A549 (cell line): ENCODE measurements around the gene ADCY1. TPM values are rescaled to one million over a fixed set of nuclear protein-coding genes. Genes with fewer than 3 reads are reported as not detected.
A peak's percentile ranks its signal among the peaks of the same experiment; 100 is the strongest.

Experiments
- ATAC-seq, 2 experiments: fragments of 200-7000 bp in 1 of 2; fragments of >200 bp in 1 of 2; cut with Nextera tagmentation in 1 of 2; cut with Tn5 transposase in 1 of 2; 3 replicates each; pipeline versions ENCODE4 v1.8.0 to v1.9.1; 2018 to 2020; ENCODE audit warnings: mild to moderate bottlenecking in 1 of 2, moderate library complexity in 1 of 2
- CTCF ChIA-PET: fragments of 300-600 bp; sonication (Branson Sonifier 250); formaldehyde crosslinking; extraction: SDS; loops from one replicate; lab custom pipeline; 2021; ENCODE audit warnings: antibody characterized with exemption, inconsistent platforms; lab: Yijun Ruan, JAX
- POLR2A ChIA-PET: fragments of 350-600 bp; formaldehyde crosslinking; extraction: SDS; loops from one replicate; lab custom pipeline; 2021; ENCODE audit warnings: antibody characterized with exemption, inconsistent platforms; lab: Yijun Ruan, JAX
- DNase-seq, 2 experiments: peaks; one replicate each; pipeline versions ENCODE4 v3.0.0 to v3.0.0-alpha.2; 2011 to 2016; ENCODE audit warnings: low read depth in 1 of 2, low spot score in 1 of 2
- FAIRE-seq: peaks from 2 replicates; lab custom pipeline; 2011; peaks lifted over from hg19 to GRCh38; lab: Jason Lieb, UNC
- H3K27ac ChIP-seq, 2 experiments: fragments of >200 bp; sonication (Bioruptor Twin); formaldehyde crosslinking; 3 replicates each; pipeline ENCODE4 v1.5.1; 2016 to 2017
- H3K4me1 ChIP-seq: fragments of >200 bp; sonication (Bioruptor Twin); formaldehyde crosslinking; 3 replicates; pipeline ENCODE4 v1.6.1; 2016
- H3K4me2 ChIP-seq: fragments of >200 bp; sonication (Bioruptor Twin); formaldehyde crosslinking; 3 replicates; pipeline ENCODE4 v1.6.1; 2016
- H3K4me3 ChIP-seq: fragments of >200 bp; sonication (Bioruptor Twin); formaldehyde crosslinking; 3 replicates; pipeline ENCODE4 v1.5.1; 2016
- H3K9me3 ChIP-seq: fragments of >200 bp; sonication (Bioruptor Twin); formaldehyde crosslinking; 3 replicates; pipeline ENCODE4 v1.6.1; 2016
- CBX8 ChIP-seq: fragments of 200-600 bp; sonication (generic); IDR thresholded peaks from 2 replicates; pipeline ENCODE4 v1.6.1; 2016
- EHF ChIP-seq: fragments of 250-450 bp; sonication (Bioruptor Pico); IDR thresholded peaks from 2 replicates; pipeline ENCODE4 v1.5.0; 2020; ENCODE audit warnings: mild to moderate bottlenecking
- HOXA7 ChIP-seq: fragments of 250-450 bp; sonication (Bioruptor Pico); IDR thresholded peaks from 2 replicates; pipeline ENCODE4 v1.5.0; 2020; ENCODE audit warnings: mild to moderate bottlenecking, moderate library complexity
- JUN ChIP-seq, 2 experiments: fragments of >200 bp; sonication (Bioruptor Twin); formaldehyde crosslinking; IDR thresholded peaks; 2 replicates in 1 of 2; 3 replicates in 1 of 2; pipeline ENCODE4 v1.6.1; 2016 to 2017
- NR3C1 ChIP-seq: fragments of >200 bp; sonication (Bioruptor Twin); formaldehyde crosslinking; IDR thresholded peaks from 3 replicates; pipeline ENCODE4 v1.6.1; 2017
- PHF8 ChIP-seq: fragments of 200-600 bp; sonication (generic); IDR thresholded peaks from 2 replicates; pipeline ENCODE4 v1.6.1; 2016; ENCODE audit warnings: low read depth, mild to moderate bottlenecking, antibody characterized with exemption, moderate library complexity, borderline replicate concordance
- RAD21 ChIP-seq, 2 experiments: fragments of >200 bp in 1 of 2; sonication (Bioruptor Twin) in 1 of 2; formaldehyde crosslinking in 1 of 2; IDR thresholded peaks in 1 of 2; conservative IDR thresholded peaks in 1 of 2; 2 replicates in 1 of 2; 3 replicates in 1 of 2; pipeline ENCODE4 v1.6.1; 2012 to 2018; ENCODE audit warnings: inconsistent platforms in 1 of 2
- ZSCAN20 ChIP-seq: fragments of 250-450 bp; sonication (Bioruptor Pico); IDR thresholded peaks from 2 replicates; pipeline ENCODE4 v1.8.0; 2022; ENCODE audit warnings: mild to moderate bottlenecking, moderate library complexity
- WGBS: methylation state at CpG from one replicate; pipeline ENCODE4 v1.1.6; 2017; ENCODE audit errors: missing lambda C conversion rate; 5-methylcytosine and 5-hydroxymethylcytosine counted together
- polyA plus RNA-seq, 4 experiments: library from polyadenylated mRNA; depleted of rRNA in 3 of 4; stranded (reverse); fragments of >200 nt; fragmentation: RNase III in 1 of 4; extraction: RNeasy Plus Mini Kit Qiagen cat#74134 plus additional on column Dnase treatment in 1 of 4; gene quantifications; 2 replicates in 3 of 4; 3 replicates in 1 of 4; pipeline ENCODE4 v1.2.3, GENCODE V29; 2011 to 2017
- TF ChIP-seq, protein P1 (sequence below): fragments of >200 bp; sonication (Bioruptor Twin); formaldehyde crosslinking; IDR thresholded peaks from 3 replicates; pipeline ENCODE4 v1.5.1; 2016
- TF ChIP-seq, protein P2 (sequence below): fragments of 200-600 bp; sonication (generic); IDR thresholded peaks from 2 replicates; pipeline ENCODE4 v1.6.1; 2016; ENCODE audit warnings: antibody characterized with exemption, mild to moderate bottlenecking, moderate library complexity
- TF ChIP-seq, protein P3 (sequence below): fragments of 250-450 bp; sonication (Bioruptor Pico); IDR thresholded peaks from 2 replicates; pipeline ENCODE4 v1.5.0; 2020; ENCODE audit warnings: low read depth, mild to moderate bottlenecking, moderate library complexity
- TF ChIP-seq, protein P4 (sequence below): IDR thresholded peaks from 2 replicates; pipeline ENCODE4 v1.6.1; 2012
- TF ChIP-seq, protein P5 (sequence below): fragments of >200 bp; sonication (Bioruptor Twin); formaldehyde crosslinking; IDR thresholded peaks from 2 replicates; pipeline ENCODE4 v1.6.1; 2016
- TF ChIP-seq, protein P6 (sequence below): IDR thresholded peaks from 2 replicates; pipeline ENCODE4 v1.6.1; 2012

Gene ADCY1
- polyA plus RNA-seq, 2 of the 4 experiments (the other 2 are of a cell fraction) = 1.3 to 1.7 TPM

DNA sequence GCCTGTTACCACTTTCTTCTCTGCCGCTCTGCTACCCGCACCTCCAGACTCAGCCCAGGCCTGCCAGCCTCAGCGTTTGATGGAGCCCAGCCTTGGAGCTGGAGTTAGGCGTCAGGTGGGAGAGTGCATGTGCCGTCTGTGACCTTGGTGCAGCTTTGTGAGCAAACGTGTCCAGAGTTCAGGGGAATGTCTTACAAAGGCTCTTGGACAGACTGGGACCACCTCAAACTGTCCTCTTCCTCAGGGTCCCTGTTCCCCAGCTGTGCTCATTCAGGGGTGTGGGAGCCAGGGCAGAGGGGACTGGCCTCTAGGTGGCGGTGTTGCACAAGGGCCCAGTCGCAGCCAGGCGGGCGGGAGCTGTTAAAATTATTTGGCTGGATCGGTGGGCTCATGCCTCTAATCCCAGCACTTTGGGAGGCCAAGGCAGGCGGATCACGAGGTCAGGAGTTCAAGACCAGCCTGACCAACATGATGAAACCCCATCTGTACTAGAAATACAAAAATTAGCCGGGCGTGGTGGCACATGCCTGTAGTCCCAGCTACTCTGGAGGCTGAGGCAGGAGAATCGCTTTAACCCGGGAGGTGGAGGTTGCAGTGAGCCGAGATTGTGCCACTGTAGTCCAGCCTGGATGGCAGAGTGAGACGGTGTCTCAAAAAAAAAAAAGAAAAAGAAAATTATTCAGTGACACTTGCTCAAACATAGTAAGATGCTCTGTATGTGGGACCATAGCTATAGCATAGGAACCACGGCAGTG is 89.2 kb downstream of the ADCY1 start:
- peak; percentile 43 to 63; a peak in 4 of 5 replicates for TF ChIP-seq RAD21 (conservative IDR thresholded peaks at IDR 0.05 in 1 of 2, IDR thresholded peaks at IDR 0.05 in 1 of 2)
- TF ChIP-seq, protein P1, sequence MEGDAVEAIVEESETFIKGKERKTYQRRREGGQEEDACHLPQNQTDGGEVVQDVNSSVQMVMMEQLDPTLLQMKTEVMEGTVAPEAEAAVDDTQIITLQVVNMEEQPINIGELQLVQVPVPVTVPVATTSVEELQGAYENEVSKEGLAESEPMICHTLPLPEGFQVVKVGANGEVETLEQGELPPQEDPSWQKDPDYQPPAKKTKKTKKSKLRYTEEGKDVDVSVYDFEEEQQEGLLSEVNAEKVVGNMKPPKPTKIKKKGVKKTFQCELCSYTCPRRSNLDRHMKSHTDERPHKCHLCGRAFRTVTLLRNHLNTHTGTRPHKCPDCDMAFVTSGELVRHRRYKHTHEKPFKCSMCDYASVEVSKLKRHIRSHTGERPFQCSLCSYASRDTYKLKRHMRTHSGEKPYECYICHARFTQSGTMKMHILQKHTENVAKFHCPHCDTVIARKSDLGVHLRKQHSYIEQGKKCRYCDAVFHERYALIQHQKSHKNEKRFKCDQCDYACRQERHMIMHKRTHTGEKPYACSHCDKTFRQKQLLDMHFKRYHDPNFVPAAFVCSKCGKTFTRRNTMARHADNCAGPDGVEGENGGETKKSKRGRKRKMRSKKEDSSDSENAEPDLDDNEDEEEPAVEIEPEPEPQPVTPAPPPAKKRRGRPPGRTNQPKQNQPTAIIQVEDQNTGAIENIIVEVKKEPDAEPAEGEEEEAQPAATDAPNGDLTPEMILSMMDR = peak; percentile 40
- no peak for TF ChIP-seq JUN (IDR thresholded peaks at IDR 0.05)
- Histone ChIP-seq H3K4me3 (no peak overlapping the region), H3K4me1 (no peaks in the 10 kb centered on the region), H3K27ac (no peak overlapping the region), H3K4me2 (no peak overlapping the region), H3K9me3 (no peaks in the 10 kb centered on the region)
- 42% methylated on average over 14 of the region's 20 CpGs for WGBS
- ChIA-PET CTCF (interaction anchor here (0.5 to 2.3 kb wide), 14 partner anchors 9 to 537 kb away, joined by 3 to 9 read pairs (median 4); no protein-coding TSS in a partner anchor), POLR2A (no interaction called here)
- DNase-seq = peak in 1 of 2 experiments; percentile 7
- FAIRE-seq = no peak
- peak in 1 of 2 experiments; percentile 84; a peak in 3 of 6 replicates for ATAC-seq

DNA sequence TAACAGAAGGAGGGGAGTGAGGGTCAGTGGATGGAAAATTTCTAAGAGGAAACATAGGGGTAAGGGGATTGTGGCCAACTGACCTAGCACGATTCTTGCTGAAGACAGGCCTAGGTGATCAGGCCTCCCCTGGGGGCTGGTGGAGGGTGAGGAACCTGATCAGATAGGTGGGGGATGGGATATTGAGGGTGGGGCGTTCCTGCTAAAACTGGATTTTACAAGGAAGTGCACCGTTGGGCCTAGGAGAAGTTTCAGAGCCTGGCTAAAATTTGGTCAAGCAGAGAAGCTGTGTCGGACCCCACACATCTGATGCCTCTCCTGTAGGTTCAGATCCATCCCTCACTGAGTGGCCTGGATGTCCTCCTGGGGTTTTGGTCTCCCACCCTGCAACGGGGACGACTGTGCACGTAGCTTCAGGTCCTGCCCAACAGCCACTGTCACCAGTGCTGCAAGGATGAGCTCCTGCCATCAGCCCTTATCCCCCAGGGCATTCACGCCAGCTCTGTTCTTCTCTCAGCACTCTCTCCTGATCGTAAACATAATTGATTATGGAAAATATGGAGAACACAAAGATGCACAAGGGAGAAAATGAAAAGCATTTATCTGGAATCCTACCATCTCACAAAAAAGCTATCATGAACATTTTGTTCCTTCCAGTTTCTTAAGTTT is 89.9 kb downstream of the ADCY1 start:
- ChIA-PET CTCF (interaction anchor here (0.7 to 2.3 kb wide), 11 partner anchors 10 to 210 kb away, joined by 3 to 9 read pairs (median 4); no protein-coding TSS in a partner anchor), POLR2A (no interaction called here)
- TF ChIP-seq, protein P2, sequence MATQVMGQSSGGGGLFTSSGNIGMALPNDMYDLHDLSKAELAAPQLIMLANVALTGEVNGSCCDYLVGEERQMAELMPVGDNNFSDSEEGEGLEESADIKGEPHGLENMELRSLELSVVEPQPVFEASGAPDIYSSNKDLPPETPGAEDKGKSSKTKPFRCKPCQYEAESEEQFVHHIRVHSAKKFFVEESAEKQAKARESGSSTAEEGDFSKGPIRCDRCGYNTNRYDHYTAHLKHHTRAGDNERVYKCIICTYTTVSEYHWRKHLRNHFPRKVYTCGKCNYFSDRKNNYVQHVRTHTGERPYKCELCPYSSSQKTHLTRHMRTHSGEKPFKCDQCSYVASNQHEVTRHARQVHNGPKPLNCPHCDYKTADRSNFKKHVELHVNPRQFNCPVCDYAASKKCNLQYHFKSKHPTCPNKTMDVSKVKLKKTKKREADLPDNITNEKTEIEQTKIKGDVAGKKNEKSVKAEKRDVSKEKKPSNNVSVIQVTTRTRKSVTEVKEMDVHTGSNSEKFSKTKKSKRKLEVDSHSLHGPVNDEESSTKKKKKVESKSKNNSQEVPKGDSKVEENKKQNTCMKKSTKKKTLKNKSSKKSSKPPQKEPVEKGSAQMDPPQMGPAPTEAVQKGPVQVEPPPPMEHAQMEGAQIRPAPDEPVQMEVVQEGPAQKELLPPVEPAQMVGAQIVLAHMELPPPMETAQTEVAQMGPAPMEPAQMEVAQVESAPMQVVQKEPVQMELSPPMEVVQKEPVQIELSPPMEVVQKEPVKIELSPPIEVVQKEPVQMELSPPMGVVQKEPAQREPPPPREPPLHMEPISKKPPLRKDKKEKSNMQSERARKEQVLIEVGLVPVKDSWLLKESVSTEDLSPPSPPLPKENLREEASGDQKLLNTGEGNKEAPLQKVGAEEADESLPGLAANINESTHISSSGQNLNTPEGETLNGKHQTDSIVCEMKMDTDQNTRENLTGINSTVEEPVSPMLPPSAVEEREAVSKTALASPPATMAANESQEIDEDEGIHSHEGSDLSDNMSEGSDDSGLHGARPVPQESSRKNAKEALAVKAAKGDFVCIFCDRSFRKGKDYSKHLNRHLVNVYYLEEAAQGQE = no peak
- no peak for TF ChIP-seq ZSCAN20 (CRISPR knock-in tag)
- TF ChIP-seq, protein P3, sequence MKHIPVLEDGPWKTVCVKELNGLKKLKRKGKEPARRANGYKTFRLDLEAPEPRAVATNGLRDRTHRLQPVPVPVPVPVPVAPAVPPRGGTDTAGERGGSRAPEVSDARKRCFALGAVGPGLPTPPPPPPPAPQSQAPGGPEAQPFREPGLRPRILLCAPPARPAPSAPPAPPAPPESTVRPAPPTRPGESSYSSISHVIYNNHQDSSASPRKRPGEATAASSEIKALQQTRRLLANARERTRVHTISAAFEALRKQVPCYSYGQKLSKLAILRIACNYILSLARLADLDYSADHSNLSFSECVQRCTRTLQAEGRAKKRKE (CRISPR knock-in tag) = no peak
- no peak for TF ChIP-seq HOXA7
- no peak for TF ChIP-seq NR3C1
- TF ChIP-seq PHF8 = no peak
- TF ChIP-seq CBX8 = no peak
- TF ChIP-seq EHF (CRISPR knock-in tag) = no peak
- no peak overlapping the region for H3K4me2 ChIP-seq
- no peak overlapping the region for H3K4me3 ChIP-seq
- DNase-seq (no peak), ATAC-seq (no peak), FAIRE-seq (no peak)
- H3K27ac ChIP-seq = no peak overlapping the region
- H3K4me1 ChIP-seq = no peaks in the 10 kb centered on the region
- no peaks in the 10 kb centered on the region for H3K9me3 ChIP-seq
- WGBS = 45% methylated on average over 9 of the region's 9 CpGs

DNA sequence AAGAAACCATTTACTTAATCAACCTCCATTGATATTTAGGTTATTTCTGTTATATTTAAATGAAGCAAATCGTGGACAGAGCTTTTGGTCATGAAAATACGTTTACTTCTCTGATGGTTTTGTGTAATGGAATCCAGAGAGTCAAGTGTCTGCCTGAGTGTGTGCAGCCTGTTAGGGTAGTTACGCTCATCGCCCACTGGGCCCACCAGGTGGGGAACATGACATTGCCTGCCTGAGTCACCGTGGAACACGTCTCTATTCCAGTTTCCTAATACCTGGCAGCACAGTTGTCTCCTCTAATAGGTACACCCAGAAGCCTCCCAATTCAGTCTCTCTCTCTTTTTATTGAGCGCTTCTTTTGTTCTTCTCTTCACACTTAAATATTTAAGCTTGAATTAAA is 91.0 kb downstream of the ADCY1 start:
- H3K4me2 ChIP-seq = no peak overlapping the region
- H3K27ac ChIP-seq = no peak overlapping the region
- H3K4me3 ChIP-seq = no peak overlapping the region
- ATAC-seq = no peak
- TF ChIP-seq, protein P4, sequence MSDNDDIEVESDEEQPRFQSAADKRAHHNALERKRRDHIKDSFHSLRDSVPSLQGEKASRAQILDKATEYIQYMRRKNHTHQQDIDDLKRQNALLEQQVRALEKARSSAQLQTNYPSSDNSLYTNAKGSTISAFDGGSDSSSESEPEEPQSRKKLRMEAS = no peak
- TF ChIP-seq, protein P5, sequence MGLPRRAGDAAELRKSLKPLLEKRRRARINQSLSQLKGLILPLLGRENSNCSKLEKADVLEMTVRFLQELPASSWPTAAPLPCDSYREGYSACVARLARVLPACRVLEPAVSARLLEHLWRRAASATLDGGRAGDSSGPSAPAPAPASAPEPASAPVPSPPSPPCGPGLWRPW = no peak
- TF ChIP-seq, protein P6, sequence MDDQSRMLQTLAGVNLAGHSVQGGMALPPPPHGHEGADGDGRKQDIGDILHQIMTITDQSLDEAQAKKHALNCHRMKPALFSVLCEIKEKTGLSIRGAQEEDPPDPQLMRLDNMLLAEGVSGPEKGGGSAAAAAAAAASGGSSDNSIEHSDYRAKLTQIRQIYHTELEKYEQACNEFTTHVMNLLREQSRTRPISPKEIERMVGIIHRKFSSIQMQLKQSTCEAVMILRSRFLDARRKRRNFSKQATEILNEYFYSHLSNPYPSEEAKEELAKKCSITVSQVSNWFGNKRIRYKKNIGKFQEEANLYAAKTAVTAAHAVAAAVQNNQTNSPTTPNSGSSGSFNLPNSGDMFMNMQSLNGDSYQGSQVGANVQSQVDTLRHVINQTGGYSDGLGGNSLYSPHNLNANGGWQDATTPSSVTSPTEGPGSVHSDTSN = no peak
- TF ChIP-seq, all 56 proteins: peak for 0
- CTCF ChIA-PET = interaction anchor here (1.0 kb wide), 1 partner anchor 189 kb away, joined by 3 read pairs; no protein-coding TSS in a partner anchor
- POLR2A ChIA-PET = no interaction called here
- 45% methylated on average over 7 of the region's 7 CpGs for WGBS
- Histone ChIP-seq H3K9me3 (no peaks in the 10 kb centered on the region), H3K4me1 (no peaks in the 10 kb centered on the region)
- DNase-seq = no peak
- FAIRE-seq = no peak
